ENCODE measurements around the gene ERAS.

DNA sequence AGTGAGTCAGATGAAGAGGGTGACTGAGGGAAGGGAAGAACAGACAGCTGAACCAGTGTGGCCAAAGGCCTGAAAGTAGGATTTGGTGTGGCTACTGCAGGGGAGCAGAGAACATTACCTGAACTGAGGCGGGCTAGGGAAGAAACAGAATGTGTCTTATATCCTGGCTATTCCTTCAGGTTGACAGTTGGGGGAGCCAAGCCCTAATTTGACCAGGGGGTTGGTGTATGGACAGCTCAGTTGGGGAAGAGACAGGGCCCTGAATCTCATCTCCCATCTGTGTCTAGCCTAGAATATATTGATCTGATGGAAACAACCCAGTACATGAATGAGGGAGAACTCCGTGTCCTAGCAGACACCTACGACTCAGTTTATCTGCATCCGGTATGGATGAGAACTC is 20.2 kb upstream of the ERAS start:
- TF ChIP-seq CTCF (IDR thresholded peaks at IDR 0.05; ENCODE audit: extremely low read depth in 1 of 2, insufficient read depth in 1 of 2, low read depth in 1 of 2, low read length in 2 of 2) (no peak), POLR2A (IDR thresholded peaks at IDR 0.05; ENCODE audit: low read depth, low read length) (no peak), GATA2 (IDR thresholded peaks at IDR 0.05; ENCODE audit: insufficient read depth, insufficient read length, low read depth, low read length) (no peak), POLR2AphosphoS5 (IDR thresholded peaks at IDR 0.05; ENCODE audit: insufficient read depth, low read depth, low read length) (no peak), EZH2 (IDR thresholded peaks at IDR 0.05; ENCODE audit: borderline replicate concordance, low read depth, low read length, severe bottlenecking) (no peak)

Measured in endothelial cell of umbilical vein (primary cell).